ENCODE data around the gene MAP3K2.

DNA sequence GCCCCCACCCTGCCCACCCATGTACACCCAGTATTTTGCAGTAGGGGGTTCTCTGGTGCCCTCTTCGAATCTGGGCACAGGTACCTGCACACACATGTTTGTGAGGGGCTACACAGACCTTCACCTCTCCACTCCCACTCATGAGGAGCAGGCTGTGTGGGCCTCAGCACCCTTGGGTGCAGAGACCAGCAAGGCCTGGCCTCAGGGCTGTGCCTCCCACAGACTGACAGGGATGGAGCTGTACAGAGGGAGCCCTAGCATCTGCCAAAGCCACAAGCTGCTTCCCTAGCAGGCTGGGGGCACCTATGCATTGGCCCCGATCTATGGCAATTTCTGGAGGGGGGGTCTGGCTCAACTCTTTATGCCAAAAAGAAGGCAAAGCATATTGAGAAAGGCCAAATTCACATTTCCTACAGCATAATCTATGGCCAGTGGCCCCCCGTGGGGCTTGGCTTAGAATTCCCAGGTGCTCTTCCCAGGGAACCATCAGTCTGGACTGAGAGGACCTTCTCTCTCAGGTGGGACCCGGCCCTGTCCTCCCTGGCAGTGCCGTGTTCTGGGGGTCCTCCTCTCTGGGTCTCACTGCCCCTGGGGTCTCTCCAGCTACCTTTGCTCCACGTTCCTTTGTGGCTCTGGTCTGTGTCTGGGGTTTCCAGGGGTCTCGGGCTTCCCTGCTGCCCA, 39.7 kb upstream of the MAP3K2 start:
- no peak for TF ChIP-seq POLR2A (IDR thresholded peaks at IDR 0.05)
- no peak for TF ChIP-seq CTCF (IDR thresholded peaks at IDR 0.05)

Measured in uterus (tissue), 2 donors.